HG03064 (cell line): ENCODE measurements around the gene EIF2D.

Experiments used
- ATAC-seq: cut with Tn5 transposase; IDR thresholded peaks from one replicate; pipeline ENCODE4 v1.9.1; 2021; ENCODE audit warnings: low read depth; ENCODE audit not compliant: unreplicated experiment

EIF2D gene

GRCh38 chr1:206573762-206574161 lies 38.5 kb downstream of the EIF2D start:
- no peak for ATAC-seq

GRCh38 chr1:206573319-206573718 lies 38.9 kb downstream of the EIF2D start:
- no peak for ATAC-seq

GRCh38 chr1:206572835-206573234 lies 39.4 kb downstream of the EIF2D start:
- ATAC-seq, result no peak

GRCh38 chr1:206570529-206570928 lies 41.7 kb downstream of the EIF2D start:
- ATAC-seq, result no peak

GRCh38 chr1:206569556-206569955 lies 42.7 kb downstream of the EIF2D start:
- ATAC-seq, result no peak

- ATAC-seq, result no peak
Observed at GRCh38 chr1:206568779-206569352, 43.4 kb downstream of the EIF2D start.

GRCh38 chr1:206568256-206568655 lies 44.0 kb downstream of the EIF2D start:
- ATAC-seq, result no peak

- no peak for ATAC-seq
Observed at GRCh38 chr1:206566999-206567398, 45.3 kb downstream of the EIF2D start.

- no peak for ATAC-seq
Observed at GRCh38 chr1:206565995-206566394, 46.3 kb downstream of the EIF2D start.

GRCh38 chr1:206563367-206564207 lies 48.7 kb downstream of the EIF2D start:
- peak; percentile 52 for ATAC-seq

GRCh38 chr1:206560007-206560716 lies 52.1 kb downstream of the EIF2D start:
- no peak for ATAC-seq

GRCh38 chr1:206559672-206559995 lies 52.6 kb downstream of the EIF2D start:
- ATAC-seq, result no peak

- no peak for ATAC-seq
Observed at GRCh38 chr1:206558794-206559671, 53.2 kb downstream of the EIF2D start.

- no peak for ATAC-seq
Observed at GRCh38 chr1:206557636-206558473, 54.4 kb downstream of the EIF2D start.

- peak; percentile 54 for ATAC-seq
Observed at GRCh38 chr1:206556750-206557635, 55.3 kb downstream of the EIF2D start.

- no peak for ATAC-seq
Observed at GRCh38 chr1:206556047-206556749, 56.1 kb downstream of the EIF2D start.

- ATAC-seq, result no peak
Observed at GRCh38 chr1:206555473-206555935, 56.8 kb downstream of the EIF2D start.
